Pancreas (tissue), 10 donors: ENCODE results near the gene TTC39C. TPM values are rescaled to one million over a fixed set of nuclear protein-coding genes. Genes with fewer than 3 reads are reported as not detected.

Source experiments
- ATAC-seq, 4 donors: fragments of 200-7000 bp; cut with Tn5 transposase; one replicate each; pipeline versions ENCODE4 v1.8.0 to v1.9.1; 2020; ENCODE audit warnings: mild to moderate bottlenecking in 4 of 4, moderate library complexity in 4 of 4
- DNase-seq, 6 donors: peaks; one replicate each; pipeline ENCODE4 v3.0.0-alpha.2; 2020
- FAIRE-seq: peaks from 2 replicates; lab custom pipeline; 2012; peaks lifted over from hg19 to GRCh38; lab: Jason Lieb, UNC
- H3K27ac ChIP-seq, 4 donors: fragments of 200-600 bp; sonication (generic); 1 replicate in 3 of 4; 2 replicates in 1 of 4; pipeline versions ENCODE4 v1.5.0 to v1.8.0; 2020
- H3K27me3 ChIP-seq, 4 donors: fragments of 200-600 bp; one replicate each; pipeline ENCODE4 v1.8.0; 2021
- H3K36me3 ChIP-seq, 3 donors: fragments of 200-600 bp; sonication (generic) in 1 of 3; one replicate each; pipeline versions ENCODE4 v1.5.0 to v1.8.0; 2020 to 2021
- H3K4me1 ChIP-seq, 3 donors: fragments of 200-600 bp; one replicate each; pipeline ENCODE4 v1.8.0; 2021
- H3K4me3 ChIP-seq, 4 donors: fragments of 200-600 bp; sonication (generic) in 2 of 4; one replicate each; pipeline versions ENCODE4 v1.5.0 to v1.8.0; 2020 to 2021
- H3K9me3 ChIP-seq, 4 donors: fragments of 200-600 bp; one replicate each; pipeline ENCODE4 v1.8.0; 2021
- WGBS, 2 donors: extraction: QIAGEN DNeasy Blood & Tissue Kit; methylation state at CpG; one replicate each; pipeline ENCODE4 v1.1.7; 2013; 5-methylcytosine and 5-hydroxymethylcytosine counted together
- intact Hi-C, 3 donors: fragments of 100-400 bp; cut with DNase I; formaldehyde crosslinking; loops; one replicate each; pipeline versions ENCODE4 v1.11.1 to v1.14.2; 2022
- polyA plus RNA-seq, 2 donors: library from polyadenylated mRNA; stranded (reverse); fragments of 200-250 nt; gene quantifications; one replicate each; pipeline ENCODE4 v1.2.3, GENCODE V29; 2013
- total RNA-seq, 6 donors: library from RNA; stranded (reverse); fragmentation: NEBNext Ultra II Directional in 4 of 6; extraction: Animal tissue kit (Norgen Biotek cat#: 25700) in 4 of 6; gene quantifications; one replicate each; pipeline versions ENCODE4 v1.2.1 to v1.2.4, GENCODE V29; 2021 to 2023
- TF ChIP-seq, protein P1 (sequence below), 4 donors: fragments of 200-600 bp; sonication (generic) in 3 of 4; IDR thresholded peaks; one replicate each; pipeline versions ENCODE4 v1.5.0 to v1.8.0; 2021; ENCODE audit warnings: antibody characterized with exemption in 4 of 4
- donor health status: healthy with polysubstance abuse.
- donor health status: DM: no; HTN: no; CAD: no; lungs with moderate emphysema.
- donor health status: DM: no; HTN: no; CAD: no.
- donor health status: control.
- donor health status: control.
- donor health status: Bipolar disorder and iron deficiency.
- donor health status: DM: yes; HTN: yes; CAD: no.
- donor health status: DM: no; HTN: no; CAD: no.
- donor health status: DM: no; HTN: no; CAD: no.
- donor health status: DM: yes; HTN: yes; CAD: no.

Gene TTC39C
- total and polyA plus RNA-seq, 8 donors, result 10.1 to 27.1 (median 14.2) TPM

DNA sequence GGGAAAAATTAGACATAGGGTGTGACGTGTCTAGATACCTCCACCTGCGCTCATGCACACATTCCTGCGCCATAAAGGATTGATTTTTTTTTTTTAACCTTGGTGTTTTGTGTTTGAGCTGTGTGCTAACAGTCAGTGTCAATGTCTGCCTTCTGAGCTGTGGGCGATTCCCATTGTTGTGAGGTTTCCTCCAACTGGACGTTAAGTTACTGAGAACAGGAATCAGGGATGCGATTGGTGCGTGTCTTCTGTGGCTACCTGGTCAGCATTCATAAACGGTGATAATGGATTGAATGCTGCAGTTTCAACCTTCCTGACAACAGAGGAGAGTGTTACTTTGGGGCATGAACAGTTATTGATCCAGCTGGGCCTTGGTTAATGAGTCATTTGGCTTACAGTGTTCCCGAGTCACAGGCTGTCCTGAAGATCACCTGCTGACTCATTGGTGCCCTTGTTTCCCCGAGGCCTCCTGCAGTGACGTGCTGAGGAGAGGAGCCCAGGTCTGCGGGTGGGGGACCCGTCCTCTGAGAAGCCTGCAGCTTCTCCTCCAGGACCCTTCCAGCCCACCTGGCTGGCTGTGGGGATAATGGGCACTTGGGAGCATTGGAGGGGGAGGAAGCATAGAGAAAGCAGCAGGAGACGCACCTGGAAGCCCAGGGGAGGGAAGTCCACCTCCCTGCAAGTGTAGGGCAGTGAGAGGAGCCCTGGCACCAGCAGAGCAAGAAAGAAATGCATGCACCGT, 98.5 kb downstream of the TTC39C start:
- H3K27me3 ChIP-seq, result no peaks in the 10 kb centered on the region
- H3K4me1 ChIP-seq, result peaks cover 14 to 35% (median 20%) of the 10 kb centered on the region in 3 donors
- intact Hi-C loops, result loop anchor here in 1 of 3 donors (10.0 kb wide), 1 partner anchor 158 kb away; no protein-coding TSS in a partner anchor
- FAIRE-seq (no peak), ATAC-seq (peak; percentile 94 to 97 (median 96)), DNase-seq (peak; percentile 59 to 84 (median 76))
- WGBS, 2 donors, result 11 to 22% methylated on average over 15 of the region's 15 CpGs
- peak overlapping the region; percentile 63 to 82 (median 78) for H3K27ac ChIP-seq
- TF ChIP-seq, protein P1, sequence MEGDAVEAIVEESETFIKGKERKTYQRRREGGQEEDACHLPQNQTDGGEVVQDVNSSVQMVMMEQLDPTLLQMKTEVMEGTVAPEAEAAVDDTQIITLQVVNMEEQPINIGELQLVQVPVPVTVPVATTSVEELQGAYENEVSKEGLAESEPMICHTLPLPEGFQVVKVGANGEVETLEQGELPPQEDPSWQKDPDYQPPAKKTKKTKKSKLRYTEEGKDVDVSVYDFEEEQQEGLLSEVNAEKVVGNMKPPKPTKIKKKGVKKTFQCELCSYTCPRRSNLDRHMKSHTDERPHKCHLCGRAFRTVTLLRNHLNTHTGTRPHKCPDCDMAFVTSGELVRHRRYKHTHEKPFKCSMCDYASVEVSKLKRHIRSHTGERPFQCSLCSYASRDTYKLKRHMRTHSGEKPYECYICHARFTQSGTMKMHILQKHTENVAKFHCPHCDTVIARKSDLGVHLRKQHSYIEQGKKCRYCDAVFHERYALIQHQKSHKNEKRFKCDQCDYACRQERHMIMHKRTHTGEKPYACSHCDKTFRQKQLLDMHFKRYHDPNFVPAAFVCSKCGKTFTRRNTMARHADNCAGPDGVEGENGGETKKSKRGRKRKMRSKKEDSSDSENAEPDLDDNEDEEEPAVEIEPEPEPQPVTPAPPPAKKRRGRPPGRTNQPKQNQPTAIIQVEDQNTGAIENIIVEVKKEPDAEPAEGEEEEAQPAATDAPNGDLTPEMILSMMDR (IDR thresholded peaks at IDR 0.05), result no peak
- no peaks in the 10 kb centered on the region for H3K9me3 ChIP-seq
- H3K36me3 ChIP-seq, result no peaks in the 10 kb centered on the region
- peak overlapping the region in 2 of 4 donors; percentile 26 to 34 for H3K4me3 ChIP-seq

DNA sequence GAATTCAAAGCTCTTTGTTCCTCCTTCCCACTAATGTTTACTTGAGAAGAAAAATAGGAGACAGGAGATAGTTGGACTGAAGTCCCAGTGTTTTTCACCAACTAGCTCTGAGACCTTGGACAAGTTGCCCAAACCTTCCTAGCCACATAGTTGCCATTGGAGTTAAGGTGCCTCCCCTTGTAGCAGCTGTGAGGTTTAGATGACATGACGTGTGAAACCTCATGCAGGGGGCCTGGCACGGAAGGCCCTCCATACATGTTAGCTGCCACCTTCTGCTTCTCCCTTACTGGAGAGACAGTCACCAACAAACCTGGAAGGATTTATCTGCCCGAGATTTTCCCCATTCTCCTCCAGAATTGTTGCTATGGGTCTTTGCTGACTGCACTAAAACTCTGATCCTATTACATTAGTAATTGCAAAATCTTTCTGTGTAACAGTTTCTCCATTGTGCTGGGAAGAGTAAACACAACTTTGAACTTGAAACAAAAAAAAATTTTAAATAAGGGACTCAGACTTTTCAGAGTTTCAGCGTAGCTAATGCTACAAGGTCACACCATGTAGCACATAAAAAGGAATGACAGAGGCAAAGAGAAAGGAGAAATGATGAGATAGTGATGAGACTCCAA, 100.5 kb downstream of the TTC39C start:
- FAIRE-seq (no peak), DNase-seq (no peak), ATAC-seq (no peak)
- no peaks in the 10 kb centered on the region for H3K27me3 ChIP-seq
- 51 to 60% methylated on average over 4 of the region's 4 CpGs for WGBS, 2 donors
- H3K4me3 ChIP-seq, result peak overlapping the region in 1 of 4 donors; percentile 9
- H3K9me3 ChIP-seq, result no peaks in the 10 kb centered on the region
- no peaks in the 10 kb centered on the region for H3K36me3 ChIP-seq
- TF ChIP-seq, protein P1 (IDR thresholded peaks at IDR 0.05), result no peak
- H3K4me1 ChIP-seq, result peaks cover 14 to 35% (median 20%) of the 10 kb centered on the region in 3 donors
- peak overlapping the region in 2 of 4 donors; percentile 43 to 82 for H3K27ac ChIP-seq
- intact Hi-C loops, result loop anchor here in 1 of 3 donors (10.0 kb wide), 1 partner anchor 160 kb away; no protein-coding TSS in a partner anchor

DNA sequence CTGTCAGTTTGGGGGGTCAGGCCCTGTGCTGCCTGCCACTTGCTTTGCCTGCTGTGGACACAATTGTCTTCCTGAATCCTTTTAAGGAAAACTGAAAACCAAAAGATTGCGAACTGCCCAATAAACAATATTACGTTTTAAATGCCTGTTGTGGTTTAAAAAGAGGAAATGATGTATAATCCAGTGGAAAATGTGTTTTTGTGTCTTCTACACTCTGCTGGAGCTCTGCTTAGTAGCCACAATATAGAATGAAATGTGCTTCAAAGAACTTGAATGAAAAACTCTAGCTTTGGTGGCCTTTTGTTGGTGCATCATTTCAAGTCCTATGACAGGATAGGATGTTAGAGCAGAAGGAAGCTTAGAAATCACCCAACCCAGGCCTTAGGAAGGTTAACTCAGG, 101.1 kb downstream of the TTC39C start:
- whole genome bisulfite sequencing, 2 donors, result 73 to 75% methylated on average over 2 of the region's 2 CpGs
- Histone ChIP-seq H3K9me3 (no peaks in the 10 kb centered on the region), H3K27me3 (no peaks in the 10 kb centered on the region), H3K36me3 (no peaks in the 10 kb centered on the region), H3K27ac (peak overlapping the region in 2 of 4 donors; percentile 43 to 82), H3K4me1 (peaks cover 14 to 35% (median 20%) of the 10 kb centered on the region in 3 donors), H3K4me3 (no peak overlapping the region)
- TF ChIP-seq, protein P1 (IDR thresholded peaks at IDR 0.05), result no peak
- FAIRE-seq (no peak), DNase-seq (no peak), ATAC-seq (no peak)
- intact Hi-C loops, result loop anchor here in 1 of 3 donors (10.0 kb wide), 1 partner anchor 161 kb away; no protein-coding TSS in a partner anchor

DNA sequence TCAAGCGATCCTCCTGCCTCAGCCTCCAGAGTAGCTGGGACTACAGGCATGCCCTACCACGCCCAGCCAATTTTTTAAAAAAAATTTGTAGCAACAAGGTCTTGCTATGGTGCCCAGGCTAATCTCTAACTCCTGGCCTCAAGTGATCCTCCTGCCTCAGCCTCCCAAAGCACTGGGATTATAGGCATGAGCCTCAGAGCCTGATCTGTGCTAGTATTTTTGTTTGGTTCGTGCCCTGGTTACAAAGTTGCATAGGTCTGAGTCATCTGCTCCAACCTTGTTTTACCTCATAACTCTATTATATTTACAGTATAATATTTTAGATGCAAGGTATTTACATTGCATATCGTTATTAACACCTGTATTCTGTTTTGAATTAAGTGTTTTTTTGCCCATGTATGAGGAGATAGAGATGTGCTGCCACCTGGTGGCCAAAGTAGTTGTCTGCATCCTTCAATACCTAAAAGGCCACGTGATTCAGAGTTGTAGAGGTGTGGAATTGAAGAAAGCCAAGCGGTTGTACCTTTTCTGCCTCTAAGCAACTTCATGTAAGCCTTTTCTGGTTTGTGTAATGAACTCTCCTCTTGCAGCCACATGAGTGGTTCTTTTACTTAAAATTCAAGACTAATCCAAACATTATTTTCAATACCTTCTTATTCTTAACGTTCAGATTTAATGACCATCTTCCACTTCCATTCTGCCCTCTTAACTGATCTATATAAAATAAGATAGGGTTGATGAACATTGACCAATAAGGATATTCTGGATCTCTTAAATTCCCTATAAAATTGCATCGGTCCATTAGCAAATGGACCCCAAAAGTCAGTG, 104.4 kb downstream of the TTC39C start:
- no peak overlapping the region for H3K4me3 ChIP-seq
- no peak overlapping the region for H3K27ac ChIP-seq
- no peaks in the 10 kb centered on the region for H3K9me3 ChIP-seq
- WGBS, 2 donors, result 50 to 55% methylated on average over 8 of the region's 8 CpGs
- peak; percentile 87 for FAIRE-seq
- intact Hi-C loops, result loop anchor here in 1 of 3 donors (10.0 kb wide), 1 partner anchor 164 kb away; no protein-coding TSS in a partner anchor
- peak in 5 of 6 donors; percentile 47 to 85 (median 79) for DNase-seq
- TF ChIP-seq, protein P1 (IDR thresholded peaks at IDR 0.05), result peak; percentile 89 to 93 (median 92)
- H3K4me1 ChIP-seq, result peaks cover 9 to 14% (median 14%) of the 10 kb centered on the region in 3 donors
- ATAC-seq, result peak; percentile 83 to 97 (median 92)
- H3K36me3 ChIP-seq, result no peaks in the 10 kb centered on the region
- no peaks in the 10 kb centered on the region for H3K27me3 ChIP-seq
